GM20000 (cell line): ENCODE data around the gene DTWD1.

ENCODE experiments used
- DNase-seq: peaks from one replicate; pipeline ENCODE4 v3.0.0; 2012; ENCODE audit warnings: low spot score
- TF ChIP-seq, protein P1 (sequence below): IDR thresholded peaks from 2 replicates; pipeline ENCODE4 v1.5.1; 2012; ENCODE audit warnings: mild to moderate bottlenecking, control low read depth; ENCODE audit errors: extremely low read depth, missing control alignments

DTWD1 gene

DNA sequence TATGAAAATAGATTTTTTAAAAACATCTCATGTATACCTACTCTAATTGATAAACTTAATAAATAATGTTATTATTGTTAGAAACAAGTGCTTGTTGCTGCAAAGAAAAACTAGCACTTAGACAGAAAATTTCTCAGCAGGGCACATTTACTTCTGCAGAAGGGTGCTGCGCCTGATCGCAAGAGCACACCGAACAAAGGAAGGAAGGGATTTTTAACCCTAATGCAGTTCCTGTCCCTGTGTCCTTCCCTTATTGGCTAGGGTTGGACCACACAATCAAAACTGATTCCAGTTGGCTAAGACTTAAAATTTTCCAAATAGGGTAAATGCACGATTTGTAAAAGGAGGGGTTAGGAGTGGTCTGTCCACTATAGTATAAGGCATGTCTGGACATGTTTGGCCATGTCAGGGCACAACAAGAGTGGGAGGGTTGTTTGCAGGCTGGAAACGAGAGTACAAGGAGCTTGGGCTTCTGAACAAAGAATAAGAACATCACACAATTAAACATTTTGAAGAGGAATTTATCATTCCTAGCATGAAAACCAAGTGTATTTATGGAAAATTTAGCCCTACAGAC lies 4.7 kb downstream of the DTWD1 start:
- no peak for DNase-seq

DNA sequence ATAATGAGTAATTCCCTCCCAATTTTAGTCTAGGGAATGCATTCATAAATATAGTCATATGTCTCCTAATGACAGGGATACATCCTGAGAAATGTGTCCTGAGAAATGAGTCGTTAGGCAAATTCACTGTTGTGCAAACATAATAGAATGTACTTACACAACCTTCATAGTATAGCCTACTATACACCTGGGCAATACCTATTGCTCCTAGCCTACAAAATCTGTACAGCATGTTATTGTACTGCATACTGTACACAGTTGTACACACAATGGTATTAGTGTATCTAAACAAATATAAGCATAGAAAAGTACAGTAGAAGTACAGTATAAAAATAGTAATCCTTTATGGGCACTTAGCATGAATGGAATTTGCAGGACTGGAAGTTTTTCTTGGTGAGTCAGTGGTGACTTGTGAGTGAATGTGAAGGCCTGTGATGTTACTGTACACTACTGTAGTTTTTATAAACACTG lies 6.6 kb downstream of the DTWD1 start:
- no peak for DNase-seq
- TF ChIP-seq, protein P1, sequence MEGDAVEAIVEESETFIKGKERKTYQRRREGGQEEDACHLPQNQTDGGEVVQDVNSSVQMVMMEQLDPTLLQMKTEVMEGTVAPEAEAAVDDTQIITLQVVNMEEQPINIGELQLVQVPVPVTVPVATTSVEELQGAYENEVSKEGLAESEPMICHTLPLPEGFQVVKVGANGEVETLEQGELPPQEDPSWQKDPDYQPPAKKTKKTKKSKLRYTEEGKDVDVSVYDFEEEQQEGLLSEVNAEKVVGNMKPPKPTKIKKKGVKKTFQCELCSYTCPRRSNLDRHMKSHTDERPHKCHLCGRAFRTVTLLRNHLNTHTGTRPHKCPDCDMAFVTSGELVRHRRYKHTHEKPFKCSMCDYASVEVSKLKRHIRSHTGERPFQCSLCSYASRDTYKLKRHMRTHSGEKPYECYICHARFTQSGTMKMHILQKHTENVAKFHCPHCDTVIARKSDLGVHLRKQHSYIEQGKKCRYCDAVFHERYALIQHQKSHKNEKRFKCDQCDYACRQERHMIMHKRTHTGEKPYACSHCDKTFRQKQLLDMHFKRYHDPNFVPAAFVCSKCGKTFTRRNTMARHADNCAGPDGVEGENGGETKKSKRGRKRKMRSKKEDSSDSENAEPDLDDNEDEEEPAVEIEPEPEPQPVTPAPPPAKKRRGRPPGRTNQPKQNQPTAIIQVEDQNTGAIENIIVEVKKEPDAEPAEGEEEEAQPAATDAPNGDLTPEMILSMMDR = no peak

More for the DNA sequence above, 4.7 kb downstream of the DTWD1 start:
- TF ChIP-seq, protein P1 = no peak

DNA sequence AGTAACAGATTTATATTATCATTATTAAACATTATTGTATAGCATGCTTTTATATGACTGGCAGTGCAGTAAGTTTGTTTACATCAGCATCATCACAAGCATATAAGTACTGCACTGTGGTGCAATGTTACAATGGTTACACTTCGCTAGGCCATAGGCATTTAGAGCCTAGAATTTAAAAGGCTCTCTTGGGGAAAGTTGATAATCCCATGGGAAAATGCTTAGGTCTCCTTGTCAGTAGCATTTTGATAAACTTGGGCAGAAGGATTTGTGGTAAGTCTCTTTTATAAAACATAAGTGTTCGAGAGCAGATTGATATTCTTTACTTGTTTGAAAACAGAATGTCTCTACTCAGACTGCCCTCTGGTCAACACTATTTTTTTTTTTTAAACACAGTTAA lies 7.5 kb downstream of the DTWD1 start:
- TF ChIP-seq, protein P1 = no peak
- DNase-seq = no peak

DNA sequence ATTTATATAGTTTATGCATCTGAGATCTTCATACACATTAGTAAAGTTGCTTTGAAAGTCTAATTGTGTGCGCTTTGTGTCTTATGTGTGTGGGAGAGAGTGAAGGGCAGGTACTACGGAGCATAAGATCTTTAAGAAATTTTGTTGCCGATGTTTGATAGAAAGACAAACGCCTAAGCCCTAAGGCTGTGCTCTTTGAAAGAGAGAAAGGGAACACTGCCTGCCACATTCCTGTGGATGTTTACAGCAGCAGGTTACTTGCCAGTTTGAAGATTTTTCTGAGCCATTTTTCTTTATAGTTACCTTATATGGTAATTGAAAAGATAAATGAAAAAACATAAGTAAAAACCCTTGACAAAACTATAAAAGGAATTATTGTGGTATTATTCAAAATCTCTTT lies 17.0 kb downstream of the DTWD1 start:
- DNase-seq = no peak
- TF ChIP-seq, protein P1 = no peak

DNA sequence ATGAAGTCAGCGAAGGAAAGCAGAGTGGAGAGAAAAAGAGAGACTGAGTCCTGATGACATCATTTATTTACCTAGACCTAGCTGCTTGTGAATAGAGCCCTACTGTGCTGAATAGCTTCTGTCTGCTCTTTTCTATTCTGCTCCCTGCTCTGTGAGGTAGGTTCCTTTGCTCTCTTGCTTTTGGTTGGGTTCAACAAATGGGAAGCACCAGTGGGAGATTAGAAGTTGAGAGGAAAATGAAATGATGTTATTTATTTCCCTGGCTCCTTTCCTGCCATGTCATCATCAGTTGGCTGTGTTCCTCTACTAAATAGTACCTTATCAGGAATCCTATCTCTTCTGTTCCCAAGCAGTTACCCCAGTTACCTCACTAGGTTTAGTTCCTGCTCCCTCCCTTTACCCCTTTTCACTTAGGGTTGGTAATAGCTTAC lies 23.5 kb downstream of the DTWD1 start:
- TF ChIP-seq, protein P1 = no peak
- DNase-seq = no peak

DNA sequence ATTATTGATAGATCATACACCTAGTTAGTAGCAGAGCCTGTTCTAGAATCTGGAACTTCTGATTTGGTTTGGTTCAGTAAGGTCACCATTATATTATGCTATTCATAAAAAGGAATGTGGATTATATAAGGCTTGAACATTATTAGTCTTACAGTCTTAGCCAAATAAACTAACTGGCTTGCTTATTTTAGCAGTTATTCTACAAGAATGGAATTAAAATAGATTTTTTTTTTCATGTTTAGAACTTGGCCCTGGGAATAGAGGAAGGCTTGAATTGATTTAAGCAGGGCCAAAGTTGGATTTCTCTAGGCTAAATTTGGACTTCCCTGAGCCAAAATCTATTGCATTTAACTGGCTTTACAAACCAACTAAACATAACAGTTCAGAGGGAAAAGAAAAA lies 24.4 kb downstream of the DTWD1 start:
- DNase-seq = no peak
- TF ChIP-seq, protein P1 = no peak

DNA sequence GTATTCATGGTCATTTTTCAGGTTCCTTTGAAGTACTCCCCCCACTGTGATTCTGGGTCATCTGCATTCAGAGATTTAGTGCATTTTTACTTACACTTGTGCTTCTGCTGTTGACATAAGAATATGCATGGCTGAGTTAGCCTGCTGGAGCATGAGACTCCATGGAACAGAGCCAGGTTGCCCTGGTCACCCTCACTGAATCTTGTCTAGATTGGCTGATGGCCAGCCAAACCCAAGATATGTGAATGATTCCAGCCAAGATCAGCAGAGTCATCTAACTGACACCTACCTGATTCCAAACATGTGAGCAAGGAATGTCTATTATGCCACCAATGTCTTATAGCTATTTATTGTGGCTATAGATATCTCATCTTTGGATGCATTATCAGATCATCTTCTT lies 25.1 kb downstream of the DTWD1 start:
- TF ChIP-seq, protein P1 = no peak
- DNase-seq = no peak
